ENCODE measurements around the gene HDC.

HDC gene

DNA sequence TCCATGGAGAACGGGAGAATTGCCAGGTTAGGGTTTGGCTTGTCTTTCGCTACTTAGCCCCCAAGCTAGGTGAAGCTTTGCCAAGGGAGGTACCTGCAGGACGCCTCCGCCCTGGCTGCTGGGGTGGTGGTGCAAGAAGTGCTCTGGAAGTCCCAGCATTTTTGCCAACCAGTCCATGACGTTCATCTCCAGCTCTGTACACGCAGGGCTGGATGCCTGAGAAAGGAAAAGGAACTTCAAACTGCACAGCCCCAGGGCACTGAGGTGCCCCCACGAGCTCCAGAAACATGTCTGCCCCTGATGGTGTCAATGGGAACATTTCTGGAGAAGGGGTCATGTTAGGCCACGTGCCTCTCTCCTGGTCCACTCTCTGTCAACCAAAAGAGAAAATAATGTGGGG is 8.2 kb downstream of the HDC start:
- no peaks in the 10 kb centered on the region for H3F3A ChIP-seq (ENCODE audit: insufficient read depth, low read length)
- H3K4me2 ChIP-seq (ENCODE audit: low read depth, low read length), result no peak overlapping the region
- H3K27me3 ChIP-seq (replicated peaks; ENCODE audit: insufficient read depth, low read length), result no peaks in the 10 kb centered on the region
- H3K4me1 ChIP-seq (ENCODE audit: low read length), result no peaks in the 10 kb centered on the region
- H3K9me3 ChIP-seq (replicated peaks; ENCODE audit: insufficient read depth, low read length), result no peaks in the 10 kb centered on the region
- no peaks in the 10 kb centered on the region for H3K79me2 ChIP-seq (ENCODE audit: low read length)
- H3K9me2 ChIP-seq (replicated peaks; ENCODE audit: insufficient read depth, low read length), result no peaks in the 10 kb centered on the region
- H3K27ac ChIP-seq (ENCODE audit: low read length), result no peak overlapping the region
- TF ChIP-seq, protein P1, sequence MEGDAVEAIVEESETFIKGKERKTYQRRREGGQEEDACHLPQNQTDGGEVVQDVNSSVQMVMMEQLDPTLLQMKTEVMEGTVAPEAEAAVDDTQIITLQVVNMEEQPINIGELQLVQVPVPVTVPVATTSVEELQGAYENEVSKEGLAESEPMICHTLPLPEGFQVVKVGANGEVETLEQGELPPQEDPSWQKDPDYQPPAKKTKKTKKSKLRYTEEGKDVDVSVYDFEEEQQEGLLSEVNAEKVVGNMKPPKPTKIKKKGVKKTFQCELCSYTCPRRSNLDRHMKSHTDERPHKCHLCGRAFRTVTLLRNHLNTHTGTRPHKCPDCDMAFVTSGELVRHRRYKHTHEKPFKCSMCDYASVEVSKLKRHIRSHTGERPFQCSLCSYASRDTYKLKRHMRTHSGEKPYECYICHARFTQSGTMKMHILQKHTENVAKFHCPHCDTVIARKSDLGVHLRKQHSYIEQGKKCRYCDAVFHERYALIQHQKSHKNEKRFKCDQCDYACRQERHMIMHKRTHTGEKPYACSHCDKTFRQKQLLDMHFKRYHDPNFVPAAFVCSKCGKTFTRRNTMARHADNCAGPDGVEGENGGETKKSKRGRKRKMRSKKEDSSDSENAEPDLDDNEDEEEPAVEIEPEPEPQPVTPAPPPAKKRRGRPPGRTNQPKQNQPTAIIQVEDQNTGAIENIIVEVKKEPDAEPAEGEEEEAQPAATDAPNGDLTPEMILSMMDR (IDR thresholded peaks at IDR 0.05; ENCODE audit: low read length), result no peak
- no peak for TF ChIP-seq EZH2phosphoT487 (IDR thresholded peaks at IDR 0.05; ENCODE audit: low read length)
- TF ChIP-seq EZH2 (optimal IDR thresholded peaks at IDR 0.05; ENCODE audit: low read depth, low read length), result no peak
- H4K20me1 ChIP-seq (ENCODE audit: insufficient read depth, low read length), result no peaks in the 10 kb centered on the region
- no peak overlapping the region for H2AFZ ChIP-seq (ENCODE audit: low read length)
- no peak for DNase-seq
- H3K4me3 ChIP-seq (ENCODE audit: low read length), result no peak overlapping the region
- H3K9ac ChIP-seq (ENCODE audit: low read length), result no peak overlapping the region
- H3K36me3 ChIP-seq (replicated peaks; ENCODE audit: insufficient read depth, low read length), result no peaks in the 10 kb centered on the region

DNA sequence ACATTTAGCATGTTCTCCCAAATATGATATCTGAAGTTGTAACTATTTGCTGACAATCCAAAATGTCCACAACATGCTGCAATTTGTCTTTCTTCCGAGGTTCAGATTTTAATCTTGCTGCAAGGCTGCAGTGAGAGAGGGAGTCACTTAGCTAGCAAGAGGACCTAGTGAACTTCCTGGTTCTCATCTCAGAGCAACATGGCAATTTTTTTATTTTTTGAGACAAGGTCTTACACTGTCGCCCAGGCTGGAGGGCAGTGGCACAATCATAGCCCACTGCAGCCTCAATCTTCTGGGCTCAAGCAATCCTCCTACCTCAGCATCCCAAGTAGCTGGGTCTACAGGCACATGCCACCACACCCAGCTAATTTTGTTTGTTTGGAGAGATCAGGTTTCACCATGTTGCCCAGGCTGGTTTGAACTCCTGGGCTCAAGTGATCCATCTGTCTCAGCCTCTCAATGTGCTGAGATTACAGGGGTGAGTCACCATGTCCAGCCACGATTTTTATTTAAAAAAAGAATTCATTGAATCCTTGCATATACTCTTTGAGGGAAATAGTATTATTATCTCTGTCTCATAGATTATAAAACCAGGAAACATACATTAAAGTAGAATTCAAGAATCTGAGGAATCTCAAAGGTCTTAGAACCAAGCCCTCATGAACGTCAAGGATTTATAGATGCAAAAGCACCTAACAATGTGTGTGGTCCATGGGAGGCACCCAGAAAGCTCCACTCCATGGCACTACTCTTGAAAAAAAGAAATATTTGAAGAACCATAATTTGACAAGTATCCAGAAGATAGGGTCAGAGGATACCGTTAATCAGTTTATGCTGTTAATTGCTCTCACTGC is 9.1 kb downstream of the HDC start:
- no peak for DNase-seq
- H3K4me2 ChIP-seq (ENCODE audit: low read depth, low read length), result no peak overlapping the region
- H3K9me3 ChIP-seq (replicated peaks; ENCODE audit: insufficient read depth, low read length), result no peaks in the 10 kb centered on the region
- TF ChIP-seq EZH2 (optimal IDR thresholded peaks at IDR 0.05; ENCODE audit: low read depth, low read length) (no peak), EZH2phosphoT487 (IDR thresholded peaks at IDR 0.05; ENCODE audit: low read length) (no peak)
- TF ChIP-seq, protein P1 (IDR thresholded peaks at IDR 0.05; ENCODE audit: low read length), result no peak
- H3K79me2 ChIP-seq (ENCODE audit: low read length), result no peaks in the 10 kb centered on the region
- H3K9me2 ChIP-seq (replicated peaks; ENCODE audit: insufficient read depth, low read length), result no peaks in the 10 kb centered on the region
- H3K9ac ChIP-seq (ENCODE audit: low read length), result no peak overlapping the region
- no peaks in the 10 kb centered on the region for H3F3A ChIP-seq (ENCODE audit: insufficient read depth, low read length)
- H2AFZ ChIP-seq (ENCODE audit: low read length), result no peak overlapping the region
- no peak overlapping the region for H3K4me3 ChIP-seq (ENCODE audit: low read length)
- no peaks in the 10 kb centered on the region for H3K27me3 ChIP-seq (replicated peaks; ENCODE audit: insufficient read depth, low read length)
- H4K20me1 ChIP-seq (ENCODE audit: insufficient read depth, low read length), result no peaks in the 10 kb centered on the region
- H3K36me3 ChIP-seq (replicated peaks; ENCODE audit: insufficient read depth, low read length), result no peaks in the 10 kb centered on the region
- H3K27ac ChIP-seq (ENCODE audit: low read length), result no peak overlapping the region
- H3K4me1 ChIP-seq (ENCODE audit: low read length), result no peaks in the 10 kb centered on the region

DNA sequence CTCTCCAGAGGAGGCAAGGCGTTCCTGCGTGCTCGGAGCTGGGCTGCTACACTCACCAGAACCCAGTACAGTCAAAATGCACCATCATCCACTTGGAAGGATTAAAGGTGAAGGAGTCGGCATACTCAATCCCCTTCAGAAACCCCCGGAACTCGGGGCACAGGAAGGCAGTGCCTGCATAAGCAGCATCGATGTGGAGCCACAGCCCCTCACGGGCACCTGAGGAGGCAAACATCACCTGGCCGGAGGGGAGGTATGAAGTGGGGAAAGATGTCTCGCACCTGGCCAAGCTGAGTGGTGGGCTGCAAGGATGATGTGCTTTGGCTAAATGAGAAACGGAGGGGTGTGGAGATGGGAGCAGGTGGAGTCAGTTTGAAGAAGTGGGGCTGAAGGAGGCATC is 13.0 kb downstream of the HDC start:
- Histone ChIP-seq H3K9me3 (replicated peaks; ENCODE audit: insufficient read depth, low read length) (no peaks in the 10 kb centered on the region), H3K4me3 (ENCODE audit: low read length) (no peak overlapping the region), H3F3A (ENCODE audit: insufficient read depth, low read length) (no peaks in the 10 kb centered on the region), H3K27ac (ENCODE audit: low read length) (no peak overlapping the region), H2AFZ (ENCODE audit: low read length) (no peak overlapping the region), H3K36me3 (replicated peaks; ENCODE audit: insufficient read depth, low read length) (no peaks in the 10 kb centered on the region), H3K4me2 (ENCODE audit: low read depth, low read length) (no peak overlapping the region), H3K4me1 (ENCODE audit: low read length) (peaks cover 11% of the 10 kb centered on the region), H3K9ac (ENCODE audit: low read length) (no peak overlapping the region), H4K20me1 (ENCODE audit: insufficient read depth, low read length) (no peaks in the 10 kb centered on the region), H3K9me2 (replicated peaks; ENCODE audit: insufficient read depth, low read length) (no peaks in the 10 kb centered on the region), H3K79me2 (ENCODE audit: low read length) (no peaks in the 10 kb centered on the region), H3K27me3 (replicated peaks; ENCODE audit: insufficient read depth, low read length) (no peaks in the 10 kb centered on the region)
- no peak for TF ChIP-seq EZH2 (optimal IDR thresholded peaks at IDR 0.05; ENCODE audit: low read depth, low read length)
- no peak for TF ChIP-seq EZH2phosphoT487 (IDR thresholded peaks at IDR 0.05; ENCODE audit: low read length)
- TF ChIP-seq, protein P1 (IDR thresholded peaks at IDR 0.05; ENCODE audit: low read length), result no peak
- DNase-seq, result no peak

All from MM.1S (cell line).